HCT116 (cell line): ENCODE results near the gene SCGB3A2. TPM values are rescaled to one million over a fixed set of nuclear protein-coding genes. Genes with fewer than 3 reads are reported as not detected.

ENCODE experiments used
- ATAC-seq: fragments of 200-7000 bp; cut with Tn5 transposase; 2 replicates; pipeline ENCODE4 v1.9.1; 2020; ENCODE audit warnings: mild to moderate bottlenecking, moderate library complexity
- BruUV-seq: library from RNA; stranded (reverse); fragments of 400-500 nt; replicated peaks from 2 replicates; lab custom pipeline; 2021; lab: Mats Ljungman, UMichigan
- CTCF ChIA-PET: fragments of 300-600 bp; sonication (Branson Sonifier 250); formaldehyde crosslinking; loops from one replicate; lab custom pipeline; 2021; ENCODE audit warnings: antibody characterized with exemption; lab: Charles Lee
- POLR2A ChIA-PET: fragments of 300-600, 350-600 bp; sonication (Branson Sonifier 250); formaldehyde crosslinking; loops from one replicate; lab custom pipeline; 2021; ENCODE audit warnings: antibody characterized with exemption; lab: Charles Lee
- RAD21 ChIA-PET, 2 experiments: fragments of 300-600 bp; sonication (Branson Sonifier 250); formaldehyde crosslinking; loops; one replicate each; lab custom pipeline; 2023; ENCODE audit warnings: low total read pairs in 2 of 2; ENCODE audit not compliant: uncharacterized antibody in 2 of 2, unreplicated experiment in 2 of 2, low non-redundant PET in 1 of 2; lab: Charles Lee
- DNase-seq: peaks from one replicate; pipeline ENCODE4 v3.0.0-alpha.2; 2010; ENCODE audit warnings: low read depth, low spot score
- H2AFZ ChIP-seq: fragments of 200-600 bp; shearing (Covaris generic), sonication (generic); 2 replicates; pipeline ENCODE4 v1.6.1; 2017; ENCODE audit warnings: low read depth, mixed run types, mixed read lengths, antibody characterized with exemption, low read length; ENCODE audit not compliant: poor library complexity, severe bottlenecking
- H3K27ac ChIP-seq: 2 replicates; pipeline ENCODE4 v1.5.1; 2012; ENCODE audit warnings: low read depth, low read length
- H3K27me3 ChIP-seq: fragments of 200-600 bp; sonication (generic); 2 replicates; pipeline ENCODE4 v1.6.1; 2016; ENCODE audit warnings: mixed run types, low read length, mixed read lengths; ENCODE audit not compliant: insufficient read depth
- H3K36me3 ChIP-seq, 2 experiments: fragments of 200-500 bp in 1 of 2; fragments of 200-600 bp in 1 of 2; sonication (Bioruptor generic) in 1 of 2; sonication (generic) in 1 of 2; 2 replicates each; pipeline versions ENCODE4 v1.5.1 to v1.6.1; 2014 to 2016; ENCODE audit warnings: low read length in 2 of 2, inconsistent platforms in 1 of 2, mixed read lengths in 1 of 2, mixed run types in 1 of 2; ENCODE audit not compliant: insufficient read depth in 2 of 2, control insufficient read depth in 1 of 2
- H3K4me1 ChIP-seq, 2 experiments: fragments of 200-600 bp in 1 of 2; sonication (generic) in 1 of 2; 2 replicates each; pipeline versions ENCODE4 v1.5.1 to v1.6.1; 2012 to 2017; ENCODE audit warnings: low read length in 2 of 2, inconsistent platforms in 1 of 2, mild to moderate bottlenecking in 1 of 2, mixed read lengths in 1 of 2, mixed run types in 1 of 2, moderate library complexity in 1 of 2; ENCODE audit not compliant: insufficient read depth in 2 of 2, control insufficient read depth in 1 of 2
- H3K4me2 ChIP-seq: fragments of 200-600 bp; sonication (generic); 2 replicates; pipeline ENCODE4 v1.6.1; 2017; ENCODE audit warnings: mixed run types, low read length, mixed read lengths
- H3K4me3 ChIP-seq, 2 experiments: fragments of 200-600 bp in 1 of 2; sonication (generic) in 1 of 2; replicated peaks in 1 of 2; 2 replicates each; pipeline ENCODE4 v1.5.1; 2011 to 2016; ENCODE audit warnings: low read length in 2 of 2, control low read depth in 1 of 2, low read depth in 1 of 2, mild to moderate bottlenecking in 1 of 2, mixed read lengths in 1 of 2, mixed run types in 1 of 2
- H3K79me2 ChIP-seq: fragments of 200-600 bp; sonication (generic); 2 replicates; pipeline ENCODE4 v1.6.1; 2017; ENCODE audit warnings: mild to moderate bottlenecking, mixed run types, low read length, moderate library complexity, mixed read lengths; ENCODE audit not compliant: insufficient read depth
- H3K9ac ChIP-seq: fragments of 200-600 bp; sonication (generic); 2 replicates; pipeline ENCODE4 v1.6.1; 2016; ENCODE audit warnings: low read length, mixed read lengths
- H3K9me2 ChIP-seq: fragments of 200-600 bp; sonication (generic), shearing (Covaris generic); 2 replicates; pipeline ENCODE4 v1.6.1; 2017; ENCODE audit warnings: mixed run types, mild to moderate bottlenecking, moderate library complexity; ENCODE audit not compliant: insufficient read depth
- H3K9me3 ChIP-seq, 2 experiments: fragments of 200-500 bp in 1 of 2; fragments of 200-600 bp in 1 of 2; sonication (Bioruptor generic) in 1 of 2; sonication (generic) in 1 of 2; 2 replicates each; pipeline ENCODE4 v1.6.1; 2014 to 2017; ENCODE audit warnings: low read length in 2 of 2, mixed read lengths in 2 of 2, inconsistent platforms in 1 of 2, low read depth in 1 of 2, mild to moderate bottlenecking in 1 of 2, mixed run types in 1 of 2, moderate library complexity in 1 of 2; ENCODE audit not compliant: control insufficient read depth in 1 of 2, insufficient read depth in 1 of 2
- H4K20me1 ChIP-seq: fragments of 200-600 bp; sonication (generic), shearing (Covaris generic); 2 replicates; pipeline ENCODE4 v1.6.1; 2017; ENCODE audit warnings: mixed run types, mild to moderate bottlenecking, moderate library complexity; ENCODE audit not compliant: insufficient read depth
- CBX3 ChIP-seq: IDR thresholded peaks from 2 replicates; pipeline ENCODE4 v1.6.1; 2012; ENCODE audit warnings: low read depth
- EGR1 ChIP-seq: IDR thresholded peaks from 2 replicates; pipeline ENCODE4 v1.6.1; 2012; ENCODE audit warnings: low read depth
- ELF1 ChIP-seq: IDR thresholded peaks from 2 replicates; pipeline ENCODE4 v1.6.1; 2012; ENCODE audit warnings: low read depth, borderline replicate concordance
- EZH2 ChIP-seq: fragments of 200-600 bp; sonication (generic); IDR thresholded peaks from 2 replicates; pipeline ENCODE4 v1.6.1; 2017; ENCODE audit warnings: antibody characterized with exemption, mixed run types
- EZH2phosphoT487 ChIP-seq: fragments of 200-600 bp; IDR thresholded peaks from 2 replicates; pipeline ENCODE4 v1.6.1; 2018; ENCODE audit warnings: antibody characterized with exemption, borderline replicate concordance
- FOSL1 ChIP-seq: IDR thresholded peaks from 2 replicates; pipeline ENCODE4 v1.6.1; 2012; ENCODE audit warnings: low read depth
- POLR2A ChIP-seq: IDR thresholded peaks from 2 replicates; pipeline ENCODE4 v1.7.0; 2011; ENCODE audit warnings: borderline replicate concordance; ENCODE audit not compliant: insufficient read depth, insufficient read length; ENCODE audit errors: extremely low read depth
- POLR2AphosphoS5 ChIP-seq: IDR thresholded peaks from 2 replicates; pipeline ENCODE4 v1.6.1; 2011; ENCODE audit warnings: mild to moderate bottlenecking, low read depth, low read length, moderate library complexity
- SIN3A ChIP-seq: IDR thresholded peaks from 2 replicates; pipeline ENCODE4 v1.6.1; 2012; ENCODE audit warnings: low read depth
- SP1 ChIP-seq: IDR thresholded peaks from 2 replicates; pipeline ENCODE4 v1.6.1; 2012; ENCODE audit warnings: low read depth
- SRF ChIP-seq: IDR thresholded peaks from 2 replicates; pipeline ENCODE4 v1.6.1; 2012; ENCODE audit warnings: low read depth
- TCF7L2 ChIP-seq: IDR thresholded peaks from 2 replicates; pipeline ENCODE4 v1.7.0; 2011; ENCODE audit warnings: borderline replicate concordance, inconsistent platforms; ENCODE audit not compliant: insufficient read depth, insufficient read length; ENCODE audit errors: extremely low read depth
- YY1 ChIP-seq: IDR thresholded peaks from 2 replicates; pipeline ENCODE4 v1.6.1; 2011; ENCODE audit warnings: low read length, low read depth, moderate library complexity, mild to moderate bottlenecking; ENCODE audit not compliant: insufficient replicate concordance; ENCODE audit errors: extremely low read depth
- ZFX ChIP-seq: fragments of 450-650 bp; IDR thresholded peaks from 2 replicates; pipeline ENCODE4 v1.6.1; 2017
- ZNF274 ChIP-seq: fragments of 200-500 bp; sonication (Bioruptor generic); IDR thresholded peaks from 2 replicates; pipeline ENCODE4 v1.6.1; 2014; ENCODE audit warnings: mild to moderate bottlenecking, low read depth, low read length, inconsistent platforms
- intact Hi-C: fragments of 100-400 bp; cut with micrococcal nuclease; formaldehyde crosslinking; loops from 2 replicates; pipeline ENCODE4 v1.10.0; 2022
- total RNA-seq: library from RNA; stranded (reverse); gene quantifications from one replicate; pipeline ENCODE4 v1.2.1, GENCODE V29; 2021; ENCODE audit not compliant: unreplicated experiment
- TF ChIP-seq, protein P1 (sequence below): IDR thresholded peaks from 2 replicates; pipeline ENCODE4 v1.6.1; 2012
- TF ChIP-seq, protein P2 (sequence below): IDR thresholded peaks from 2 replicates; pipeline ENCODE4 v1.6.1; 2012; ENCODE audit warnings: low read depth
- TF ChIP-seq, protein P3 (sequence below): IDR thresholded peaks from 2 replicates; pipeline ENCODE4 v1.6.1; 2012

The SCGB3A2 gene
- total RNA-seq, 1 experiment from 2014 or later, result not detected

DNA sequence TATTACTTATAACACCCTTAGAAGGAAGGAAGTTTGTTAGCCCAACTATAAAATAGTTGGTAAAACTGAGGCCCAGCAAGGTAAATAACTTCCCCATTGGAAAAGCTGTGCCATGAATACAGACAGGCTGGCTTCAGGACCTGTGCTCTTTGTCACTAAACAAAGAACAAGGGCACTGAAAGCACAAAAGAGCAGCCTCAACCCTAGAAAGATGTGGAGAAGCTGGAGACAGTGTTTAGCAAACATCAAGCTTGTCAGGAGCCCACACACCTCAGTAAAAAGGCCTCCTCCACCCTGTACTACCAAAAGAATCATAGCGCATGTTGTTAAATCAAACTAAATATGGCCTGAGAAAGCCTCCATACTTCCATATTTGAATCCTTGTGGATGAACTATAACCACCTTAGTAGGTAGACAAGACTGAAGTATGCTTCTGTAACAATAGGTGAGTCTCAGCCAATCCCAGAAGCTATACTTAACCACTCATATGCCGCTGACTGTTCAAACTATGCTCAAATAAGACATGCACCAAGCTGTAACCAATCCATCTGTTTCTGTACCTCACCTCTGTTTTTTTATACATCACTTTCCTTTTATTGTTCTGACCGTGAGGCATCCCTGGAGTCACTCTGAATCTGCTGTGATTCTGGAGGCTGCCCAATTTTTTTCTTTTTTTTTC lies 18.4 kb upstream of the SCGB3A2 start:
- ATAC-seq, result no peak
- Histone ChIP-seq H3K9ac (no peak overlapping the region), H3K27me3 (peaks cover 3% of the 10 kb centered on the region; the same call in 1 of the 2 replicates), H3K36me3 (no peaks in the 10 kb centered on the region), H4K20me1 (no peaks in the 10 kb centered on the region), H3K4me1 (no peaks in the 10 kb centered on the region), H3K9me2 (no peaks in the 10 kb centered on the region), H3K4me2 (no peak overlapping the region), H3K9me3 (no peaks in the 10 kb centered on the region), H3K79me2 (no peaks in the 10 kb centered on the region), H3K4me3 (no peak overlapping the region), H2AFZ (no peak overlapping the region), H3K27ac (no peak overlapping the region)
- ChIA-PET CTCF (interaction anchor here (4.0 kb wide), 1 partner anchor 73 kb away, joined by 34 read pairs; no protein-coding TSS in a partner anchor), POLR2A (no interaction called here), RAD21 (no interaction called here)
- no peak for DNase-seq
- TF ChIP-seq EZH2 (no peak), POLR2A (no peak), ZNF274 (no peak), YY1 (no peak), ELF1 (no peak), SRF (no peak), EZH2phosphoT487 (no peak), POLR2AphosphoS5 (no peak), SIN3A (no peak), ZFX (no peak), CBX3 (no peak), SP1 (no peak), EGR1 (no peak), FOSL1 (no peak), TCF7L2 (no peak)
- TF ChIP-seq, protein P1, sequence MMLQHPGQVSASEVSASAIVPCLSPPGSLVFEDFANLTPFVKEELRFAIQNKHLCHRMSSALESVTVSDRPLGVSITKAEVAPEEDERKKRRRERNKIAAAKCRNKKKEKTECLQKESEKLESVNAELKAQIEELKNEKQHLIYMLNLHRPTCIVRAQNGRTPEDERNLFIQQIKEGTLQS, result no peak
- TF ChIP-seq, protein P2, sequence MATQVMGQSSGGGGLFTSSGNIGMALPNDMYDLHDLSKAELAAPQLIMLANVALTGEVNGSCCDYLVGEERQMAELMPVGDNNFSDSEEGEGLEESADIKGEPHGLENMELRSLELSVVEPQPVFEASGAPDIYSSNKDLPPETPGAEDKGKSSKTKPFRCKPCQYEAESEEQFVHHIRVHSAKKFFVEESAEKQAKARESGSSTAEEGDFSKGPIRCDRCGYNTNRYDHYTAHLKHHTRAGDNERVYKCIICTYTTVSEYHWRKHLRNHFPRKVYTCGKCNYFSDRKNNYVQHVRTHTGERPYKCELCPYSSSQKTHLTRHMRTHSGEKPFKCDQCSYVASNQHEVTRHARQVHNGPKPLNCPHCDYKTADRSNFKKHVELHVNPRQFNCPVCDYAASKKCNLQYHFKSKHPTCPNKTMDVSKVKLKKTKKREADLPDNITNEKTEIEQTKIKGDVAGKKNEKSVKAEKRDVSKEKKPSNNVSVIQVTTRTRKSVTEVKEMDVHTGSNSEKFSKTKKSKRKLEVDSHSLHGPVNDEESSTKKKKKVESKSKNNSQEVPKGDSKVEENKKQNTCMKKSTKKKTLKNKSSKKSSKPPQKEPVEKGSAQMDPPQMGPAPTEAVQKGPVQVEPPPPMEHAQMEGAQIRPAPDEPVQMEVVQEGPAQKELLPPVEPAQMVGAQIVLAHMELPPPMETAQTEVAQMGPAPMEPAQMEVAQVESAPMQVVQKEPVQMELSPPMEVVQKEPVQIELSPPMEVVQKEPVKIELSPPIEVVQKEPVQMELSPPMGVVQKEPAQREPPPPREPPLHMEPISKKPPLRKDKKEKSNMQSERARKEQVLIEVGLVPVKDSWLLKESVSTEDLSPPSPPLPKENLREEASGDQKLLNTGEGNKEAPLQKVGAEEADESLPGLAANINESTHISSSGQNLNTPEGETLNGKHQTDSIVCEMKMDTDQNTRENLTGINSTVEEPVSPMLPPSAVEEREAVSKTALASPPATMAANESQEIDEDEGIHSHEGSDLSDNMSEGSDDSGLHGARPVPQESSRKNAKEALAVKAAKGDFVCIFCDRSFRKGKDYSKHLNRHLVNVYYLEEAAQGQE, result no peak
- TF ChIP-seq, protein P3, sequence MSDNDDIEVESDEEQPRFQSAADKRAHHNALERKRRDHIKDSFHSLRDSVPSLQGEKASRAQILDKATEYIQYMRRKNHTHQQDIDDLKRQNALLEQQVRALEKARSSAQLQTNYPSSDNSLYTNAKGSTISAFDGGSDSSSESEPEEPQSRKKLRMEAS, result no peak
- no TSS peak for BruUV-seq
- intact Hi-C loops, result loop anchor here (5.0 kb wide), 1 partner anchor 247 kb away; no protein-coding TSS in a partner anchor
